HG03439 (cell line): ENCODE results near the gene TEDC1.
A peak's percentile ranks its signal among the peaks of the same experiment; 100 is the strongest.

Experiments used
- ATAC-seq: cut with Tn5 transposase; IDR thresholded peaks from one replicate; pipeline ENCODE4 v1.9.1; 2021; ENCODE audit warnings: mild to moderate bottlenecking, moderate library complexity; ENCODE audit not compliant: unreplicated experiment

Gene TEDC1

GRCh38 chr14:105484069-105484996 is 6.7 kb upstream of the TEDC1 start:
- no peak for ATAC-seq

- ATAC-seq: no peak
These were observed 6.1 kb upstream of the TEDC1 start for GRCh38 chr14:105484997-105485393.

GRCh38 chr14:105485739-105486162 is 5.3 kb upstream of the TEDC1 start:
- ATAC-seq: no peak

GRCh38 chr14:105486163-105486973 is 4.7 kb upstream of the TEDC1 start, which contains the start of gene CRIP1:
TSS of gene CRIP1 (plus strand) at chr14:105486886. CDS start at chr14:105487260, 374 bp downstream.
- no peak for ATAC-seq

- no peak for ATAC-seq
These were observed 4.0 kb upstream of the TEDC1 start for GRCh38 chr14:105486974-105487448.

GRCh38 chr14:105487449-105487985 is 3.5 kb upstream of the TEDC1 start:
- no peak for ATAC-seq

GRCh38 chr14:105487986-105488777 is 2.9 kb upstream of the TEDC1 start:
- ATAC-seq: no peak

GRCh38 chr14:105488781-105489541 is 2.1 kb upstream of the TEDC1 start:
- ATAC-seq: no peak

GRCh38 chr14:105489542-105490266 is 1.3 kb upstream of the TEDC1 start:
- ATAC-seq: no peak

GRCh38 chr14:105490267-105490571 is 827 bp upstream of the TEDC1 start:
- ATAC-seq: peak; percentile 1

- peak; percentile 11 for ATAC-seq
These were observed 424 bp downstream of the TEDC1 start for GRCh38 chr14:105491366-105491973.

- ATAC-seq: no peak
These were observed 1.3 kb downstream of the TEDC1 start for GRCh38 chr14:105492031-105492970.

- ATAC-seq: no peak
These were observed 2.2 kb downstream of the TEDC1 start for GRCh38 chr14:105492971-105493871.

- no peak for ATAC-seq
These were observed 3.0 kb downstream of the TEDC1 start for GRCh38 chr14:105493921-105494605.

- ATAC-seq: no peak
These were observed 3.5 kb downstream of the TEDC1 start for GRCh38 chr14:105494606-105494929.
